ENCODE results near the gene KRTAP19-3.

DNA sequence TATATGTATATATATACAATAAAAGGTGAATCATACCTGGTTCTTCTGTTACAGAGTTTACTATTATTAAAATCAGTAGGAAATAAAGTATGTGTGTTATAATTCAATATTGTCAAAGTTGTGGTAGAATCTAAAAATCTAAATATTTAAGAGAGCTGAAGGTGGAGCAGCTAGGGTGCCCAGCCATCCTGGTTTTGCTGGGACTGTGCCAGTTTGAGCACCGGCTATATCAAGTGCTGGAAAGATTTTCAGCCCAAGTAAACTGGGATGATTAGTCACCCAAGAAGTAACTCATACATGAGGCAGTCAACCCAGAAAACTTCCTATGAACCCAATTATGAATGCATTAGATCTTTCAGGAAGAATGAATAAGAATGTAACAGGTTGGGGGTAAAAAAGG, 27.1 kb upstream of the KRTAP19-3 start:
- TF ChIP-seq, protein P1, sequence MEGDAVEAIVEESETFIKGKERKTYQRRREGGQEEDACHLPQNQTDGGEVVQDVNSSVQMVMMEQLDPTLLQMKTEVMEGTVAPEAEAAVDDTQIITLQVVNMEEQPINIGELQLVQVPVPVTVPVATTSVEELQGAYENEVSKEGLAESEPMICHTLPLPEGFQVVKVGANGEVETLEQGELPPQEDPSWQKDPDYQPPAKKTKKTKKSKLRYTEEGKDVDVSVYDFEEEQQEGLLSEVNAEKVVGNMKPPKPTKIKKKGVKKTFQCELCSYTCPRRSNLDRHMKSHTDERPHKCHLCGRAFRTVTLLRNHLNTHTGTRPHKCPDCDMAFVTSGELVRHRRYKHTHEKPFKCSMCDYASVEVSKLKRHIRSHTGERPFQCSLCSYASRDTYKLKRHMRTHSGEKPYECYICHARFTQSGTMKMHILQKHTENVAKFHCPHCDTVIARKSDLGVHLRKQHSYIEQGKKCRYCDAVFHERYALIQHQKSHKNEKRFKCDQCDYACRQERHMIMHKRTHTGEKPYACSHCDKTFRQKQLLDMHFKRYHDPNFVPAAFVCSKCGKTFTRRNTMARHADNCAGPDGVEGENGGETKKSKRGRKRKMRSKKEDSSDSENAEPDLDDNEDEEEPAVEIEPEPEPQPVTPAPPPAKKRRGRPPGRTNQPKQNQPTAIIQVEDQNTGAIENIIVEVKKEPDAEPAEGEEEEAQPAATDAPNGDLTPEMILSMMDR (conservative IDR thresholded peaks at IDR 0.05; ENCODE audit: low read length) = no peak
- no peak for TF ChIP-seq EZH2phosphoT487 (IDR thresholded peaks at IDR 0.05; ENCODE audit: borderline replicate concordance)
